OCI-LY3 (cell line): ENCODE data around the gene SIAE.

Experiments
- EZH2phosphoT487 ChIP-seq: fragments of 200-600 bp; shearing (Covaris generic); IDR thresholded peaks from 2 replicates; pipeline ENCODE4 v1.6.1; 2018; ENCODE audit warnings: antibody characterized with exemption, mixed run types, low read depth
- TF ChIP-seq, protein P1 (sequence below): fragments of 200-600, 300-600 bp; sonication (generic); IDR thresholded peaks from 2 replicates; pipeline ENCODE4 v1.5.1; 2014; ENCODE audit warnings: antibody characterized with exemption, low read length, low read depth

DNA sequence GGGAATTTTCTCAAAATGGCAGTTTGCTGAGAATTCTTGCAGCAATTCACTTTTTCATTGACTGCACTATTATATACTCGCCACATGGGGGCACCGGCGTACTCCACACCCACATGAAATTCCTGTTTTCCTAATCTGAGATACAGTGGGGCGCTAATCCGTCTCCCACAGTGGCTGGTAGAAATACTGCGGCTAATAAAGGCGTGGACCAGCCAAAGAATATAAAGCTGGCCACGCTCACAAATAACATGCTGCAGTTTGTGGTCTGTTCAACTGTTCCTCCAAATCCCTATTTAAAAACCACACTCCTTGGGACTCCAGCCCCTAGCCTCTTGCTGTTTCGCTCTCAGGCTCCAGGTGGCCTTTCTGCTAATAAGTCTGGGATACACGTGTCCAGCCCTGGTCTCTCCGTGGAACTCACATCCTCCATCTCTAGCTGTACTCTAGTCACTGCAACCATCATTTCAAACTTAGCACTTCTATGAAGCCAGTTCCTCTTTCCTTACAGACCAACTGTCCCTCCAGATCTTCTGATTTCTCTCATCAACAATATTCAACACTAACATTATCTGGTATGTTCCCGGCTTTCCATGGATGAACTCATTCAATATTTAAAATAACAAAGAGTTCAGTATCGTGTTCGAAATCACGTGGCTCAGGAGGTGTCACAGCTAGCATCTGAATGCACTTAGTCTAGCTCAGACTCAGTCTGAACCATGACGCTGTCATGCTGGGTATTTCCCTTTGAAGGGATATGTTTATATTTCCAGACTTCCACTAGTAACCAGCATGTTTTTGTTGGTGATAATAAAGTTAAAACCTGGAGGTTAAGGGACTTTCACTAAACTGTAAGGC, 28.9 kb downstream of the SIAE start:
- TF ChIP-seq, protein P1, sequence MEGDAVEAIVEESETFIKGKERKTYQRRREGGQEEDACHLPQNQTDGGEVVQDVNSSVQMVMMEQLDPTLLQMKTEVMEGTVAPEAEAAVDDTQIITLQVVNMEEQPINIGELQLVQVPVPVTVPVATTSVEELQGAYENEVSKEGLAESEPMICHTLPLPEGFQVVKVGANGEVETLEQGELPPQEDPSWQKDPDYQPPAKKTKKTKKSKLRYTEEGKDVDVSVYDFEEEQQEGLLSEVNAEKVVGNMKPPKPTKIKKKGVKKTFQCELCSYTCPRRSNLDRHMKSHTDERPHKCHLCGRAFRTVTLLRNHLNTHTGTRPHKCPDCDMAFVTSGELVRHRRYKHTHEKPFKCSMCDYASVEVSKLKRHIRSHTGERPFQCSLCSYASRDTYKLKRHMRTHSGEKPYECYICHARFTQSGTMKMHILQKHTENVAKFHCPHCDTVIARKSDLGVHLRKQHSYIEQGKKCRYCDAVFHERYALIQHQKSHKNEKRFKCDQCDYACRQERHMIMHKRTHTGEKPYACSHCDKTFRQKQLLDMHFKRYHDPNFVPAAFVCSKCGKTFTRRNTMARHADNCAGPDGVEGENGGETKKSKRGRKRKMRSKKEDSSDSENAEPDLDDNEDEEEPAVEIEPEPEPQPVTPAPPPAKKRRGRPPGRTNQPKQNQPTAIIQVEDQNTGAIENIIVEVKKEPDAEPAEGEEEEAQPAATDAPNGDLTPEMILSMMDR = peak; percentile 85
- TF ChIP-seq EZH2phosphoT487 = no peak
